ENCODE data around the gene SPOCK1.

DNA sequence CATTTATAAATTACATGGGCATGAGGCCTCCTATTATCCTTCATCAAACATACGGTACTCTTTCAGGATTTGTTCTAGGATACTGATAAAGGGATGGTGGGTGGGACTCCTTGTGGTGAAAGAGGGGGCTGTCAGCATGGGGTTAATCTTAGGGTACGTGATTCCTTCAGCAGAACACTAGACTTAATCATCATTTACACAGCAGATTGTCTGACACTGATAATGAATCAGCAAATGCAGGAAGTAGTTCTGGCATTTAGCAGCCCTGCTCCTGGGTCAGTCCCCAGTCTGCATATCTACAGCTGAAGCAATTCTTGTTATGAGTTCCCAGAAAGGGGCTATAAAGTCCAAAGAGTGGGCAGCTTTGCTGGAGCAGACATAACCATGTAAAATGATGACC lies 384.6 kb downstream of the SPOCK1 start:
- TF ChIP-seq, protein P1, sequence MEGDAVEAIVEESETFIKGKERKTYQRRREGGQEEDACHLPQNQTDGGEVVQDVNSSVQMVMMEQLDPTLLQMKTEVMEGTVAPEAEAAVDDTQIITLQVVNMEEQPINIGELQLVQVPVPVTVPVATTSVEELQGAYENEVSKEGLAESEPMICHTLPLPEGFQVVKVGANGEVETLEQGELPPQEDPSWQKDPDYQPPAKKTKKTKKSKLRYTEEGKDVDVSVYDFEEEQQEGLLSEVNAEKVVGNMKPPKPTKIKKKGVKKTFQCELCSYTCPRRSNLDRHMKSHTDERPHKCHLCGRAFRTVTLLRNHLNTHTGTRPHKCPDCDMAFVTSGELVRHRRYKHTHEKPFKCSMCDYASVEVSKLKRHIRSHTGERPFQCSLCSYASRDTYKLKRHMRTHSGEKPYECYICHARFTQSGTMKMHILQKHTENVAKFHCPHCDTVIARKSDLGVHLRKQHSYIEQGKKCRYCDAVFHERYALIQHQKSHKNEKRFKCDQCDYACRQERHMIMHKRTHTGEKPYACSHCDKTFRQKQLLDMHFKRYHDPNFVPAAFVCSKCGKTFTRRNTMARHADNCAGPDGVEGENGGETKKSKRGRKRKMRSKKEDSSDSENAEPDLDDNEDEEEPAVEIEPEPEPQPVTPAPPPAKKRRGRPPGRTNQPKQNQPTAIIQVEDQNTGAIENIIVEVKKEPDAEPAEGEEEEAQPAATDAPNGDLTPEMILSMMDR (IDR thresholded peaks at IDR 0.05), result no peak
- TF ChIP-seq EP300 (IDR thresholded peaks at IDR 0.05), result no peak
